Esophagus mucosa (tissue), 1 donor: Measurements from ENCODE around the gene AGPAT2. TPM values are rescaled to one million over a fixed set of nuclear protein-coding genes. Genes with fewer than 3 reads are reported as not detected.

ENCODE experiments used
- ATAC-seq: fragments of 200-7000 bp; cut with Tn5 transposase; one replicate; pipeline ENCODE4 v1.9.1; 2020
- total RNA-seq: library from RNA; stranded (reverse); gene quantifications from one replicate; pipeline ENCODE4 v1.2.4, GENCODE V29; 2023
- donor health status: DM: yes; HTN: yes; CAD: no.

AGPAT2 gene
- total RNA-seq, 1 donor from 2014 or later, result 91.7 TPM

- ATAC-seq, result peak; percentile 35
These were observed 515 bp upstream of the AGPAT2 start for GRCh38 chr9:136687721-136688223.

GRCh38 chr9:136686534-136686793 lies 793 bp downstream of the AGPAT2 start:
- no peak for ATAC-seq

DNA sequence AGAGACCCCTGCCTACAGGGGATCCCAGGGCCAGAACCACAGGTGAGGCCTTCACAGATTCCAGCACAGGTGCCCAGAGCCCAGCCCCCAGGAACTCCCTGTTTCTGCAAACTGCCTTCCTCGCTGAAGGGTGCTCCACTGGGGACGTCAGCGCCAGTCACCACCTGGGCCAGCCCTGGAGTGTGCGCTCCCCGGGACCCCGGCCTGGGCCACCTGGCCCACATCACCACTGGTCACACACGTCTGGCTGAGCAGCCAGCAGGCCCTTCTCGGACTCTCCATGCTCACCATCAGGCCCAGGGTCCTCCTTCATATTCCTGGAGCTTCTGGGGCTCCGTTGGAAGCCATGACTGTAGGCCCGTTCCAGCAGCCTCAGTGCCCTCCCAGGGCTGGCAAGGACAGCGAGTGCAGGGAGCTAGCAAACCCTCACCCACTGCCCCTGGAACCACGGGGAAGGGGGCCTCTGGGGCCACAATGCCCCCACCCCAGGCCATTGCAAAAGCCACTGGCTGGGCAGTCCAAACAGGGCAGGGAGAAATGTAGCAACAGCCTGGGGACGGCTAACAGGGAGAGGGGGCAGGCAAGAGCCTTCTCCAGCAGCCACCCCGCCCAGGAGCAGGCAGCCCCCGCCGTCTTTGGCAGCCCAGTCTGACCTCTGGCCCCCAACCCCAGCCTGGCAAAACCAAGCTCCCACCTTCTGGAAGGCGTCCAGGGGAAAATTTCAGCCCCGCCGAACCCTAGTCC lies 1.3 kb downstream of the AGPAT2 start:
- no peak for ATAC-seq

GRCh38 chr9:136685216-136685615 lies 2.0 kb downstream of the AGPAT2 start:
- ATAC-seq, result no peak

DNA sequence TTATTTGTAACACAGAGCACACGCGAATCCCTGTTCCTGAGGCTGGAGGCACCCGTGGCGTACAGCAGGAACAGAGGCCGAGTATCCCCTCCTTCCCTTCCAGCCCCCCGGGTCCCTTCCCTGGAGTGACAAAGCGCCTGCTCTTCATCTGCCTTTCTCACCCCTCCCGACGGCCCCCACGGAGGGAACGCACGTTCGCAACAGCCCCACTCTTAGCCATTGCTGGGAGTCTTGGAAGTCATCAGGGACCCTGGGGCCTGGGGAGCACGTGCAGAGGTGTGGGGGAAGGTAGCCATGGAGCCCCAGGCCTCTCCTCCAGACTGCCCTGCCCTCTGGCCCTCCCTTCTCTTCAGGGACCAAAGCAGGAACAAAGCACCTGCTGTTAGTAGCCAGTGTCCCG lies 2.5 kb downstream of the AGPAT2 start:
- no peak for ATAC-seq

- no peak for ATAC-seq
These were observed 2.9 kb downstream of the AGPAT2 start for GRCh38 chr9:136684339-136684738.

GRCh38 chr9:136683755-136684154 lies 3.5 kb downstream of the AGPAT2 start:
- no peak for ATAC-seq

DNA sequence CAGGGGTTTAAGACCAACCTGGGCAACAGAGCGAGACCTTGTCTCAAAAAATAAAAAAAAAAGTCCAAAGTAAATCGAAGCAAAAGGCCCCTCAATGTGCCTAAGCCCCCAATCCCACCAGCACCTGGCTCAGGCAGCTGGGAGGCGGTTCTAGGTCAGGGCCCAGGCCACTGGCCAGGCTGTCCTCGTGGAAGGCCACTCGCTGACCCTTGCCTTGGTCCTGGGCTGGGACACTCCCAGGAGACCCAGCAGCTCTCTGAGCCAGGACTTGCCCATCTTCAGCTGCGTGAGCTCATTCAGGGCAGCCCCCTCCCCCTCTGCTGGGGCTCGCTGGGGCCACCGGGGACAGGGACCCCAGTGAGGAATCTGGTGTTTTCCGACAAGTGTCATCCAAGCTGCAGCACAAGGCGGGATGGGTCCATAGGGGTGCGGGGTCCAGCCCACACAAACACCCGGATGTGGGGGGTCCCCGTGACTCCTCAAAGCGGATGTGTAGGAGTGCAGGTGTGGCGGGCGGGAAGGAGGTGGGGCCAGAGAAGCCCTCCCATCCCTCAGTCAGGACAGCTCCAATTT lies 4.0 kb downstream of the AGPAT2 start:
- ATAC-seq, result no peak

DNA sequence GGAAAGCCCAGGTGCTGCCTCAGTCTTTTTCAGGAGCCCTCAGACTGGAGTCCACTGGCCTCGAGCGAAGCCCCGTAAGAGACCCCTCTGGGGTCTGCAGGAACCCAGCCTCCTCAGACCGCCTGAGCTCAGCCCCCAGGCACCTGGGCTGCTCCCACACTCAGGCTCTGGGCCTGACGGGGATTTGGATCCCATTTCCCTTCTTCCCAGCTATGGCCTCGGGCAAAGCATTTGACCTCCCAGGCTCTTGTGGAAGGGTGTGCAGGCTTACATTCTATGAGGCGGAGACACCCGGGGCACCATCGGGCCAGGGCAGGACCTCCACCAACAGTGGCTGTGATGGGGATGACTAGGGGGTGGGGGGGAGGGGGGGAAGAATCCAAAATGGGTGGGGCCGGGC lies 4.5 kb downstream of the AGPAT2 start:
- no peak for ATAC-seq

DNA sequence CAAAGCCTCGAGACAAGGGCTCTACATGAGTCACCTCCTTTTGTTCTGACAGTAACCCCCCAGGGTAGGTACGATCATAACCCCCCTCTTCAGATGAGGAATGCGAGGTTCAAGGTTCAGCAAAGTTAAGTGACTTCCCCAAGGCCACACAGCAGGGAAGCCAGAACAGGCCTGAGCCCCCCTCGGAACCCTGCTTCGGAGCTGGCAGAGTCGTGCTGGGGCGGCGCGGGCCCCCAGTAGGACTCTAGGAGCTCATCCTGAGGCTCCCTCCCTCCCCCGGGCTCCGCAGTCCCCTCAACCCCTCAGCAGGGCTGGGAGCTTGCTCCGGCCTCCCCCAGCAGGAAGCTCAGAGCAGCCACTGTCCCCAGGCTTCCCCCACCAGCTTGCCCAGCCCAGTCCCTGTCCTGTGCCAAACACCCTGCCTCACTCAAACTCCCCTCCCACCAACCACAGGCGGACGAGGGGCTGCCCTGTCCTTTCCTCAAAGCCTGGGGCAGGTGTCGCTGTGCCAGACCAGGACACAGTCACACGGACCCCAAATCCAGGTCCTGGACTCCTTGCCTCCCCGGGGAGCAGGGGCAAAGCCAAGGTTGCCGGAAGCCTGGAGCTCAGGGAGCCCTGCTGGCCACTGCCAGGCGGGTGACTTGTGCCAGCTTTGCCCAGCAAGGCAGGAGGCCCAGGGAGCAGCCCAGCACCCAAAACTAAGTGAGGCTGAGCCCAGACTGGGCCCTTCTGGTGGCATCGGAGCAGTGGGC lies 5.1 kb downstream of the AGPAT2 start:
- ATAC-seq, result no peak

DNA sequence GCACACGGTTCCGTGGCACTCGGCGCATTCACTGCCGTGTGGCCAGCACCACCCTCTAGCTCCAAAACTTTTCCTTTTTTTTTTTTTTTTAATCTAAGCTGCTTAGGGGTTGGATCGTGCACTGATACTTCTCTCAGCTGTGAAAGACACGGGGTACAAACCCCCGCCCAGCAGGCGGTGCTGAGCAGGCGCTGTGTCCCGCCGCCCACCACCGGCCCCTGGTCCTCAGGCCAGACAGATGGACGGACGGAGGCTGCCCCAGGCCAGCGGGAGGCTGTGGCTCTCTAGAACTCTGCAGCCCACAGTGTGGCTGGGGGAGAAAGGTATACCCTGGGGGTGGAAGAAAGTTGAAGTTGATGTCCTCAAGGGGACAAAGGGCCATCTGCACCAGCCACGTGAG lies 6.2 kb downstream of the AGPAT2 start:
- ATAC-seq, result no peak

GRCh38 chr9:136679431-136679941 lies 7.8 kb downstream of the AGPAT2 start:
- no peak for ATAC-seq

DNA sequence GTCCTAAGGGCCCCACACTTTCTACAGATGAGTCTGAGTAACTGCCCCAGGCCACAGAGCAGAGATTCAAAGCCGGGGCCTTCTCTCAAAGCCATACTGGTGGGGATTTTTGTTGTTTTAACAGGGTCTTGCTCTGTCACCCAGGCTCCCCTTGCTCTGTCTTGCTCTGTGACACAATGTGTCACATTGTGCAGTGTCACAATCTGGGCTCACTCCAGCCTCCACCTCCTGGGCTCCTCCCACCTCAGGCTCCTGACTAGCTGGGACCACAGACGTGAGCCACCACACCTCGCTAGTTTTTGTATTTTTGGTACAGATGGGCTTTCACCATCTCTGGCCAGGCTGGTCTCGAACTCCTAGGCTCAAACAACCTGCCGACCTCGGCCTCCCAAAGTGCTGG lies 8.6 kb downstream of the AGPAT2 start:
- ATAC-seq, result no peak

DNA sequence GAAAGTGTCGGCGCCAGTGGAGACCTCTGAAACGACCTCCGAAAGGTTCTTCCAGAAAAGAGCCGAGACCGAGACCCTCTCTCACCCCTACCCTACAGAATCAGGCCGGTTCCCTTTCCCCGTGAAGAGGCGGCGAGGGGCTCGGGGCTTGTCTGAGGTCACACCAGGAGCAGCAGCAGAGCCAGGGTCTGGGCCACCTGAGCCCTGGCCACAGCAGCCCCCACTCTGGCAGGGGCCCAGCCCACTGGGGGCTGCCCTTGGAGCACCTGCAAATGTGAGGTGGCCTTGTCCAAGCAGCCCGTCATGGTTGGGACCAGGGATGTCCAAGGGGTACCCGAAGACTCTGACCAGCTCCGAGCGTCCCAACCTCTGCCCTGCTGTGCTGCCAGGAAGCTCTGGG lies 9.2 kb downstream of the AGPAT2 start:
- no peak for ATAC-seq

DNA sequence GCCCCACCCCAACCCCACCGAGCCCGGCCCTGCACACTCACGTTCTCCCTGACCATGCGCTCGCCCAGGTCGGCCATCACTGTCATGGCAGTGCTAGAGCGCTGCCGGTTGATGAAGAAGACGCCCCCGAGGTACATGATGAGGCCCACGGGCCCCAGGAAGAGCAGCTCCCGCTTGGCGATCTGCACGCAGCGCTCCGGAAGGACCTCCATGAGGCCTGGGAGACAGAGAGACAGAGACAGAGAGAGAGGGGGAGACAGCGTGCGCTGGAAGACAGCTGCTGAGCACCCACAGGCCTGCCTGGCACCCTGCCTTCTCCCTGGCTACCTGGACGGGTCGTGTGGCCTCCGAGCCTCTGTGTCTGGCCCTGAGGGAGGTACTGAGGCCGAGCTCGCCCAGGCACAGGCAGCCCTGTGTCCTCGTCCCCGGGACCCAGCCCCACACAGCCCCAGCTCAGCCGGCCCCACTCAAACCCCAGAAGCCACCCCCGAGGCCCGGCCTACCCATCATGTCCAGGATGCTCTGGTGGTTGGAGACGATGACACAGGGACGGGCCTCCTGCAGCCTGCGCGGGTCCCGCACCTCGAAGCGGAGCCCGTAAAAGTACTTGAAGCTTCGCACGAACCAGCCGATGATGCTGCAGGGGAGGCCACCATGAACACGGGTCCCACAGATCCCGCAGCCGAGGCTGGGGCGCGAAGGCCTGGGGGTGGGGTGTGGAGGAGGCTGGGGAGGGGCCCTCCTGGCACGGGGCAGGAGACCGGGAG lies 10.2 kb downstream of the AGPAT2 start:
- ATAC-seq, result no peak

- ATAC-seq, result no peak
These were observed 10.9 kb downstream of the AGPAT2 start for GRCh38 chr9:136676297-136676794.

GRCh38 chr9:136675477-136676296 lies 11.6 kb downstream of the AGPAT2 start:
- peak; percentile 10 for ATAC-seq

GRCh38 chr9:136674786-136675349 lies 12.4 kb downstream of the AGPAT2 start:
- no peak for ATAC-seq

DNA sequence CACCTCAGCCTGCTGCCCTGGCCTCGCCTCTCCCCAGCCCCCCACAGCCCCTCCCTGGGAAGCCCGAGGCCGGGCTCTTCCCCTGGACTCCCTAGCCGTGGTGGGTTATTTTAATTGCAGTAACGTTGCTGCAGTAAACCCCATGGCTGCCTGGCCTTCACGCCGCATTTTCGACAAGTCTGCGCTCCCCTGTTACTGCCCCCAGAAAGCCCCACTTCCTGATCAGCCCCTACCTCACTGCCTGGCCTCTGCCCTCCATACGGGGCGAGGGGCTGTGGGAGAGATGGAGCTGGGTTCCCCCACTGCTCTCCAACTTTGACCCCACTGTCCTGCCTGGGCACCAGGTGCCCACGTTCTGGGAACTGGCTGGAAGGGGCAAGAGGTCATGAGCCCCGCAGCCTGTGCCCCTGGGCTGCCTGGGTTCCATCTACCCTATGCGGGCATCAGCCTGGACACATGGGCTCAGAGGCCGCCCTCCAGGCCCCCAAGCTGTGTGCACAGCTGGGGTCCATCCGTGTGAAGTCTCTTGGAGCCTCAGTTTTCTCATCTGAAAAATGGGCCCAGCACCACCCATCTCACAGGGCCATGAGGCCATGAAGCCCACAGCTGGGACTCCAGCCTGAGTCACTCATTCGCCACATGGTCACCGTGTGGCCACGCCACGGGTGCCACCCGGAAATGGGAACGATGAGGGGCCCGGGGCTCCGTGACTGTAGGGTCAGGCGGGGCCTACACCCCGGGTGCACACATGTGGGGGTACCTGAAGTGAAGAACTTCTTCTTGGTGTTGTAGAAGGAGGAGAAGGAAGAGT lies 13.1 kb downstream of the AGPAT2 start:
- no peak for ATAC-seq
